NCI-H1417 treated with DMSO at 0.1 percent for 48 hours (cell line): ENCODE results near the gene OLFML2B.

Experiments
- DNase-seq: peaks from one replicate; lab custom pipeline; 2025; lab: John Stamatoyannopoulos, UW

OLFML2B gene

GRCh38 chr1:161945306-161946060, 78.2 kb downstream of the OLFML2B start:
- DNase-seq: no peak

- no peak for DNase-seq
Observed at GRCh38 chr1:161944381-161944780, 79.3 kb downstream of the OLFML2B start.

- DNase-seq: no peak
Observed at GRCh38 chr1:161943737-161944136, 79.9 kb downstream of the OLFML2B start.

GRCh38 chr1:161941726-161942436, 81.8 kb downstream of the OLFML2B start:
- DNase-seq: no peak

- no peak for DNase-seq
Observed at GRCh38 chr1:161940866-161941591, 82.6 kb downstream of the OLFML2B start.

- no peak for DNase-seq
Observed at GRCh38 chr1:161936786-161937185, 86.9 kb downstream of the OLFML2B start.

GRCh38 chr1:161935264-161935663, 88.4 kb downstream of the OLFML2B start:
- no peak for DNase-seq

- no peak for DNase-seq
Observed at GRCh38 chr1:161933592-161934588, 89.8 kb downstream of the OLFML2B start.
